K562 (cell line): Measurements from ENCODE around the gene NUB1. TPM values are rescaled to one million over a fixed set of nuclear protein-coding genes. Genes with fewer than 3 reads are reported as not detected.

Experiments used
- ATAC-seq: fragments of 200-7000 bp; cut with Tn5 transposase; 3 replicates; pipeline ENCODE4 v1.9.1; 2020; ENCODE audit warnings: moderate library complexity
- BruUV-seq: library from RNA; stranded (reverse); fragments of 400-500 nt; replicated peaks from 2 replicates; lab custom pipeline; 2021; lab: Mats Ljungman, UMichigan
- CTCF ChIA-PET: fragments of 300-600 bp; formaldehyde crosslinking; extraction: SDS; loops from one replicate; lab custom pipeline; 2021; ENCODE audit warnings: low intra/inter-chr PET ratio; lab: Yijun Ruan, JAX
- POLR2A ChIA-PET: fragments of 300-600, 350-650 bp; sonication (Branson Sonifier 250); formaldehyde crosslinking; extraction: SDS; loops from one replicate; lab custom pipeline; 2021; ENCODE audit warnings: antibody characterized with exemption, inconsistent platforms; lab: Yijun Ruan, JAX
- DNase-seq, 4 experiments: peaks; one replicate each; pipeline versions ENCODE4 v3.0.0 to v3.0.0-alpha.2; 2011 to 2018; ENCODE audit warnings: low spot score in 3 of 4, mixed read lengths in 3 of 4; ENCODE audit errors: extremely low read depth in 1 of 4
- FAIRE-seq: peaks from 2 replicates; lab custom pipeline; 2011; peaks lifted over from hg19 to GRCh38; lab: Jason Lieb, UNC
- H2AFZ ChIP-seq: 2 replicates; pipeline ENCODE4 v1.6.0; 2011; ENCODE audit warnings: low read depth, low read length, control low read depth, inconsistent platforms
- H3K27ac ChIP-seq: fragments of 200-600 bp; 3 replicates; pipeline ENCODE4 v1.8.0; 2011; ENCODE audit warnings: low read depth, mild to moderate bottlenecking, control low read depth, inconsistent platforms, low read length, moderate library complexity, mixed read lengths; ENCODE audit errors: extremely low read depth
- H3K27me3 ChIP-seq, 2 experiments: fragments of 300-600 bp in 1 of 2; 2 replicates in 1 of 2; 3 replicates in 1 of 2; pipeline versions ENCODE4 v1.6.0 to v1.8.0; 2011; ENCODE audit warnings: inconsistent platforms in 2 of 2, low read length in 2 of 2, mild to moderate bottlenecking in 1 of 2, mixed read lengths in 1 of 2, moderate library complexity in 1 of 2; ENCODE audit not compliant: control insufficient read depth in 2 of 2, insufficient read depth in 2 of 2
- H3K36me3 ChIP-seq: fragments of 300-600 bp; 3 replicates; pipeline ENCODE4 v1.8.0; 2011; ENCODE audit warnings: mild to moderate bottlenecking, low read length, inconsistent platforms; ENCODE audit not compliant: control insufficient read depth, insufficient read depth
- H3K4me1 ChIP-seq, 2 experiments: fragments of 200-600 bp in 1 of 2; replicated peaks in 1 of 2; 2 replicates in 1 of 2; 3 replicates in 1 of 2; pipeline versions ENCODE4 v1.5.1 to v1.8.0; 2011; ENCODE audit warnings: inconsistent platforms in 2 of 2, low read length in 2 of 2, mild to moderate bottlenecking in 1 of 2, mixed read lengths in 1 of 2, moderate library complexity in 1 of 2; ENCODE audit not compliant: control insufficient read depth in 2 of 2, insufficient read depth in 2 of 2
- H3K4me2 ChIP-seq: 2 replicates; pipeline ENCODE4 v1.6.1; 2011; ENCODE audit warnings: low read length, control low read depth, inconsistent platforms, mixed read lengths; ENCODE audit not compliant: insufficient read depth
- H3K4me3 ChIP-seq: fragments of 200-600 bp; sonication (generic), shearing (Covaris generic); 2 replicates; pipeline ENCODE4 v1.5.1; 2016; ENCODE audit warnings: control low read depth, inconsistent platforms
- H3K79me2 ChIP-seq: fragments of 200-600 bp; 3 replicates; pipeline ENCODE4 v1.8.0; 2011; ENCODE audit warnings: low read length, inconsistent platforms; ENCODE audit not compliant: control insufficient read depth, insufficient read depth
- H3K9ac ChIP-seq, 2 experiments: 2 replicates each; pipeline versions ENCODE4 v1.6.0 to v1.6.1; 2011; ENCODE audit warnings: low read depth in 2 of 2, low read length in 2 of 2, control low read depth in 1 of 2, inconsistent platforms in 1 of 2, mild to moderate bottlenecking in 1 of 2, mixed read lengths in 1 of 2; ENCODE audit not compliant: insufficient read depth in 1 of 2
- H3K9me1 ChIP-seq: one replicate; pipeline ENCODE4 v1.6.0; 2011; ENCODE audit warnings: inconsistent platforms, mild to moderate bottlenecking, low read length, moderate library complexity; ENCODE audit not compliant: control insufficient read depth, insufficient read depth
- H3K9me3 ChIP-seq: replicated peaks from 2 replicates; pipeline ENCODE4 v1.5.1; 2011; ENCODE audit warnings: low read depth, low read length, inconsistent platforms; ENCODE audit not compliant: control insufficient read depth, insufficient read depth
- H4K20me1 ChIP-seq: replicated peaks from 2 replicates; pipeline ENCODE4 v1.6.1; 2011; ENCODE audit warnings: low read length, inconsistent platforms, mixed read lengths; ENCODE audit not compliant: control insufficient read depth, insufficient read depth
- BDP1 ChIP-seq: IDR thresholded peaks from 3 replicates; pipeline ENCODE4 v1.6.1; 2011; ENCODE audit not compliant: insufficient read length, insufficient read depth
- FOXK2 ChIP-seq, 2 experiments: fragments of 450-650 bp; IDR thresholded peaks in 1 of 2; conservative IDR thresholded peaks in 1 of 2; 2 replicates each; pipeline ENCODE4 v1.6.1; 2016; ENCODE audit warnings: low read depth in 2 of 2, mild to moderate bottlenecking in 1 of 2
- GABPB1 ChIP-seq: sonication (generic); formaldehyde crosslinking; IDR thresholded peaks from 2 replicates; pipeline ENCODE4 v1.8.0; 2022; ENCODE audit warnings: mild to moderate bottlenecking, missing genetic modification reagents
- HDAC6 ChIP-seq: IDR thresholded peaks from 2 replicates; pipeline ENCODE4 v1.6.1; 2012; ENCODE audit warnings: low read depth, mild to moderate bottlenecking, control low read depth, inconsistent platforms, low read length, moderate library complexity
- HDAC8 ChIP-seq: fragments of 450-650 bp; IDR thresholded peaks from 2 replicates; pipeline ENCODE4 v1.6.1; 2016; ENCODE audit warnings: mild to moderate bottlenecking, missing genetic modification characterization, moderate library complexity, missing compliant biosample characterization
- NFXL1 ChIP-seq: fragments of 450-650 bp; formaldehyde crosslinking; IDR thresholded peaks from 2 replicates; pipeline ENCODE4 v1.4.0; 2021; ENCODE audit warnings: mild to moderate bottlenecking
- NKRF ChIP-seq: fragments of 450-650 bp; IDR thresholded peaks from 2 replicates; pipeline ENCODE4 v1.6.1; 2016; ENCODE audit warnings: borderline replicate concordance
- PHF8 ChIP-seq: fragments of 200-600 bp; sonication (generic); IDR thresholded peaks from 2 replicates; pipeline ENCODE4 v1.6.1; 2012; ENCODE audit warnings: mixed run types, mild to moderate bottlenecking, inconsistent platforms, low read length, moderate library complexity, borderline replicate concordance
- SMC3 ChIP-seq: conservative IDR thresholded peaks from 2 replicates; pipeline ENCODE4 v1.6.1; 2011; ENCODE audit warnings: low read depth, low read length, improper control_type of control experiment; ENCODE audit not compliant: insufficient read depth
- STAT5A ChIP-seq: IDR thresholded peaks from 2 replicates; pipeline ENCODE4 v1.6.1; 2012; ENCODE audit warnings: low read length, inconsistent platforms, borderline replicate concordance
- WGBS: fragments of 100-300 bp; shearing (Covaris generic); methylation state at CpG from one replicate; pipeline ENCODE4 v1.1.6; 2016; ENCODE audit warnings: low coverage, mixed read lengths; ENCODE audit not compliant: insufficient coverage; ENCODE audit errors: missing lambda C conversion rate; 5-methylcytosine and 5-hydroxymethylcytosine counted together
- in situ Hi-C: fragments of 300-500 bp; cut with MboI; formaldehyde crosslinking; loops from 4 replicates; pipeline ENCODE4 v1.15.0; 2018; ENCODE audit warnings: inconsistent platforms, mixed read lengths
- intact Hi-C: fragments of 100-400 bp; cut with micrococcal nuclease; formaldehyde crosslinking; loops from 2 replicates; pipeline ENCODE4 v1.14.2; 2022
- polyA plus RNA-seq, 8 experiments: library from polyadenylated mRNA; depleted of rRNA in 4 of 8; stranded (reverse) in 5 of 8; unstranded in 3 of 8; fragments of >200 nt; fragmentation: Nextera tagmentation in 2 of 8; fragmentation: Illumina TruSeq in 1 of 8; extraction: Ambion mirVana in 2 of 8; extraction: Trizol in 1 of 8; gene quantifications; 2 replicates each; pipeline versions ENCODE4 v1.2.1 to v1.2.3, GENCODE V29; 2011 to 2014; ENCODE audit warnings: inconsistent platforms in 1 of 8, missing spikeins in 1 of 8
- total RNA-seq, 7 experiments: library from RNA; depleted of rRNA in 6 of 7; stranded (reverse); fragments of >200 nt in 6 of 7; fragmentation: Illumina TruSeq in 2 of 7; extraction: Trizol in 2 of 7; gene quantifications; 2 replicates each; pipeline versions ENCODE4 v1.2.1 to v1.2.3, GENCODE V29; 2011 to 2021; ENCODE audit warnings: low replicate concordance in 1 of 7
- TF ChIP-seq, protein P1 (sequence below): fragments of 450-650 bp; formaldehyde crosslinking; IDR thresholded peaks from 2 replicates; pipeline ENCODE4 v1.4.0; 2020; ENCODE audit warnings: mild to moderate bottlenecking, moderate library complexity
- TF ChIP-seq, protein P2 (sequence below): sonication (generic); formaldehyde crosslinking; IDR thresholded peaks from 2 replicates; pipeline ENCODE4 v1.8.0; 2022; ENCODE audit warnings: missing genetic modification reagents, mild to moderate bottlenecking, moderate library complexity, borderline replicate concordance

Gene NUB1
- total and polyA plus RNA-seq, 9 of the 15 experiments (the other 6 are each of a cell fraction or from before 2014, with no cell fraction given) = 43.2 to 159 (median 85.2) TPM

DNA sequence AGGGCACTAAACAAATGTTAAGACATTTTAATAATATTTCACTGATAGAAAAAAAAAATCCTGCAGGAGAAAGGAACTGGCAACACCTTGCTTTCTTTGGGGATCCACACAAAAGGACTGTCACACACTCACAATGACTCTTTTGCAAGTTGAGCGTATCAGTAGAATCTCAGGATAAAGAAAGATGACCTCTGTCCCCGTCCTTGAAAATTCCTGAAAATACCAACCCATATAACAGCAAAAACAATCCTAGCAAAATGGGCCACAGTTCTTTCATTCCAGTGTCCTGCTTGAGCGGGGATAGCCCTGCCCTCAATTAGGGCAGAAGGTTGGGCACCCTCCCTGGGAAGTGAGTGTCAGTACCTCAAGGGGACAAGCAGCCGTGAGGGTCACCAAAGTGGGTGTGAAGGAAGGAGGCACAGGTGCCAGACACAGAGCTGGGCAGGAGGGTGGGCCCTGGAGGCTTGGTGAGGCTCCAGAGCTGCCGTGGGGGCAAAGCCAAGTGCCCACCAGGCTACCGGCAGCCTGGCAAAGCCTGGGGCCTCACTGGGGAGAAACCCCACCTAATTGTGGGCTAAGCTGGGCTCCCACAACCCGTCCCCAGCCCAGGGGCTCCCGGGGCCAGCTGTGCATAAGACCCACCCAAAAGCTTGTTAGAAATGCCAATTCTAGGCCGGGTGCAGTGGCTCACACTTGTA is 65.4 kb downstream of the NUB1 start:
- peaks cover 0 to 6% of the 10 kb centered on the region in 2 experiments; a peak in 1 of 5 replicates for H3K27me3 ChIP-seq
- in situ Hi-C loops = no loop called here
- DNase-seq = no peak
- no peak overlapping the region for H3K27ac ChIP-seq
- H3K9ac ChIP-seq = peak overlapping the region in 1 of 2 experiments; percentile 43; a peak in 1 of 4 replicates
- ChIA-PET CTCF (no interaction called here), POLR2A (interaction anchor here (0.8 to 1.0 kb wide), 2 partner anchors 8 to 13 kb away, joined by 3 to 4 read pairs; no protein-coding TSS in a partner anchor)
- intact Hi-C loops = no loop called here
- H3K4me2 ChIP-seq = no peak overlapping the region
- no peaks in the 10 kb centered on the region for H4K20me1 ChIP-seq
- no peak for ATAC-seq
- H2AFZ ChIP-seq = no peak overlapping the region
- WGBS = 55% methylated on average over 9 of the region's 9 CpGs
- H3K9me3 ChIP-seq = no peaks in the 10 kb centered on the region; the same call in 1 of the 2 replicates
- no peak for FAIRE-seq
- no peak overlapping the region for H3K4me3 ChIP-seq
- H3K9me1 ChIP-seq = no peaks in the 10 kb centered on the region
- no peak for TF ChIP-seq GABPB1 (CRISPR knock-in tag)
- TF ChIP-seq STAT5A = no peak
- no peak for TF ChIP-seq HDAC6
- no peak for TF ChIP-seq PHF8
- TF ChIP-seq NFXL1 (CRISPR knock-in tag) = no peak
- TF ChIP-seq, protein P1, sequence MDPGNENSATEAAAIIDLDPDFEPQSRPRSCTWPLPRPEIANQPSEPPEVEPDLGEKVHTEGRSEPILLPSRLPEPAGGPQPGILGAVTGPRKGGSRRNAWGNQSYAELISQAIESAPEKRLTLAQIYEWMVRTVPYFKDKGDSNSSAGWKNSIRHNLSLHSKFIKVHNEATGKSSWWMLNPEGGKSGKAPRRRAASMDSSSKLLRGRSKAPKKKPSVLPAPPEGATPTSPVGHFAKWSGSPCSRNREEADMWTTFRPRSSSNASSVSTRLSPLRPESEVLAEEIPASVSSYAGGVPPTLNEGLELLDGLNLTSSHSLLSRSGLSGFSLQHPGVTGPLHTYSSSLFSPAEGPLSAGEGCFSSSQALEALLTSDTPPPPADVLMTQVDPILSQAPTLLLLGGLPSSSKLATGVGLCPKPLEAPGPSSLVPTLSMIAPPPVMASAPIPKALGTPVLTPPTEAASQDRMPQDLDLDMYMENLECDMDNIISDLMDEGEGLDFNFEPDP (CRISPR knock-in tag) = no peak
- no peak for TF ChIP-seq BDP1
- TF ChIP-seq, protein P2, sequence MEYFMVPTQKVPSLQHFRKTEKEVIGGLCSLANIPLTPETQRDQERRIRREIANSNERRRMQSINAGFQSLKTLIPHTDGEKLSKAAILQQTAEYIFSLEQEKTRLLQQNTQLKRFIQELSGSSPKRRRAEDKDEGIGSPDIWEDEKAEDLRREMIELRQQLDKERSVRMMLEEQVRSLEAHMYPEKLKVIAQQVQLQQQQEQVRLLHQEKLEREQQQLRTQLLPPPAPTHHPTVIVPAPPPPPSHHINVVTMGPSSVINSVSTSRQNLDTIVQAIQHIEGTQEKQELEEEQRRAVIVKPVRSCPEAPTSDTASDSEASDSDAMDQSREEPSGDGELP (CRISPR knock-in tag) = no peak
- no peak for TF ChIP-seq FOXK2 (conservative IDR thresholded peaks at IDR 0.05 in 1 of 2, IDR thresholded peaks at IDR 0.05 in 1 of 2; ENCODE audit: low read depth in 2 of 2)
- TF ChIP-seq HDAC8 (tag) = no peak
- TF ChIP-seq SMC3 = no peak
- no peak for TF ChIP-seq NKRF
- H3K79me2 ChIP-seq = no peaks in the 10 kb centered on the region
- peaks cover 38 to 56% of the 10 kb centered on the region in 2 experiments for H3K4me1 ChIP-seq
- no TSS peak for BruUV-seq
- H3K36me3 ChIP-seq = no peaks in the 10 kb centered on the region
